DLD1 (cell line): ENCODE measurements around the gene FAM118A.
"Not testable (repeated sequence)": the region's sequence is repeated elsewhere in the genome, so short reads cannot be mapped to it uniquely, and the experiment has no call there.

Experiments
- in situ Hi-C: cut with HindIII; loops from 2 replicates; pipeline ENCODE4 v1.10.0; 2017; ENCODE audit warnings: low sequenced_read_pairs

The FAM118A gene

GRCh38 chr22:45328822-45329529, 19.2 kb downstream of the FAM118A start:
- in situ Hi-C loops: no loop called here

- in situ Hi-C loops: no loop called here
Observed at GRCh38 chr22:45329530-45329936, 19.8 kb downstream of the FAM118A start.

- in situ Hi-C loops: no loop called here
Observed at GRCh38 chr22:45330548-45330947, 20.8 kb downstream of the FAM118A start.

- in situ Hi-C loops: no loop called here
Observed at GRCh38 chr22:45331486-45331885, 21.8 kb downstream of the FAM118A start.

- in situ Hi-C loops: no loop called here
Observed at GRCh38 chr22:45332001-45332400, 22.3 kb downstream of the FAM118A start.

- in situ Hi-C loops: no loop called here
Observed at GRCh38 chr22:45334068-45334467, 24.3 kb downstream of the FAM118A start.

- in situ Hi-C loops: no loop called here
Observed at GRCh38 chr22:45334528-45334927, 24.8 kb downstream of the FAM118A start.

GRCh38 chr22:45335021-45335818, 25.5 kb downstream of the FAM118A start:
- in situ Hi-C loops: no loop called here

GRCh38 chr22:45335854-45336522, 26.3 kb downstream of the FAM118A start:
- in situ Hi-C loops: no loop called here

- in situ Hi-C loops: no loop called here
Observed at GRCh38 chr22:45336971-45337431, 27.3 kb downstream of the FAM118A start.

- in situ Hi-C loops: no loop called here
Observed at GRCh38 chr22:45337536-45337935, 27.8 kb downstream of the FAM118A start.

GRCh38 chr22:45338795-45339194, 29.1 kb downstream of the FAM118A start:
- in situ Hi-C loops: no loop called here

- in situ Hi-C loops: no loop called here
Observed at GRCh38 chr22:45340323-45340722, 30.6 kb downstream of the FAM118A start.

GRCh38 chr22:45341498-45341897, 31.8 kb downstream of the FAM118A start:
- in situ Hi-C loops: no loop called here

- in situ Hi-C loops: no loop called here
Observed at GRCh38 chr22:45343143-45343542, 33.4 kb downstream of the FAM118A start.

GRCh38 chr22:45344334-45344733, 34.6 kb downstream of the FAM118A start:
- in situ Hi-C loops: no loop called here

- in situ Hi-C loops: no loop called here
Observed at GRCh38 chr22:45349916-45350315, 40.2 kb downstream of the FAM118A start.

- in situ Hi-C loops: no loop called here
Observed at GRCh38 chr22:45351956-45352355, 42.2 kb downstream of the FAM118A start.

GRCh38 chr22:45352757-45353156, 43.0 kb downstream of the FAM118A start:
- in situ Hi-C loops: not testable (repeated sequence)

- in situ Hi-C loops: no loop called here
Observed at GRCh38 chr22:45353786-45354185, 44.1 kb downstream of the FAM118A start.

- in situ Hi-C loops: no loop called here
Observed at GRCh38 chr22:45357490-45357889, 47.8 kb downstream of the FAM118A start.

- in situ Hi-C loops: no loop called here
Observed at GRCh38 chr22:45358127-45358526, 48.4 kb downstream of the FAM118A start.
